IMR-90 (cell line): ENCODE results near the gene CTSV. TPM values are rescaled to one million over a fixed set of nuclear protein-coding genes. Genes with fewer than 3 reads are reported as not detected.
"Not testable (repeated sequence)": the region's sequence is repeated elsewhere in the genome, so short reads cannot be mapped to it uniquely, and the experiment has no call there.

ENCODE experiments used
- ATAC-seq: fragments of 200-7000 bp; cut with Tn5 transposase; 2 replicates; pipeline ENCODE4 v1.9.1; 2020; ENCODE audit warnings: low read depth, mild to moderate bottlenecking, moderate library complexity
- BruUV-seq: library from RNA; stranded (reverse); fragments of 400-500 nt; replicated peaks from 2 replicates; lab custom pipeline; 2021; lab: Mats Ljungman, UMichigan
- CTCF ChIA-PET: fragments of 300-600 bp; formaldehyde crosslinking; extraction: SDS; loops from one replicate; lab custom pipeline; 2021; ENCODE audit warnings: antibody characterized with exemption; lab: Yijun Ruan, JAX
- POLR2A ChIA-PET: fragments of 300-600 bp; sonication (Branson Sonifier 250); formaldehyde crosslinking; loops from one replicate; lab custom pipeline; 2022; ENCODE audit warnings: antibody characterized with exemption; ENCODE audit not compliant: unreplicated experiment; lab: Charles Lee
- DNase-seq: peaks from one replicate; pipeline ENCODE4 v3.0.0; 2013
- H2AFZ ChIP-seq: replicated peaks from 2 replicates; pipeline ENCODE3; 2013; ENCODE audit warnings: low read length, mild to moderate bottlenecking; ENCODE audit not compliant: poor library complexity
- H2AK5ac ChIP-seq: 2 replicates; pipeline ENCODE4 v1.6.1; 2013; ENCODE audit warnings: low read depth, low read length, inconsistent platforms
- H2AK9ac ChIP-seq: replicated peaks from 2 replicates; pipeline ENCODE3; 2013; ENCODE audit warnings: mild to moderate bottlenecking, low read depth, low read length, moderate library complexity; ENCODE audit not compliant: poor library complexity
- H2BK120ac ChIP-seq: 2 replicates; pipeline ENCODE4 v1.6.1; 2013; ENCODE audit warnings: low read depth, low read length, inconsistent platforms
- H2BK15ac ChIP-seq: 3 replicates; pipeline ENCODE4 v1.6.1; 2013; ENCODE audit warnings: low read depth, low read length, inconsistent platforms
- H2BK20ac ChIP-seq: 2 replicates; pipeline ENCODE4 v1.6.1; 2013; ENCODE audit warnings: low read depth, mild to moderate bottlenecking, inconsistent platforms, low read length, moderate library complexity
- H2BK5ac ChIP-seq: 2 replicates; pipeline ENCODE4 v1.6.1; 2013; ENCODE audit warnings: mild to moderate bottlenecking, low read depth, low read length, inconsistent platforms; ENCODE audit not compliant: poor library complexity, severe bottlenecking
- H3K14ac ChIP-seq: replicated peaks from 2 replicates; pipeline ENCODE4 v1.6.1; 2013; ENCODE audit warnings: low read depth, low read length, inconsistent platforms
- H3K18ac ChIP-seq: 2 replicates; pipeline ENCODE4 v1.6.1; 2013; ENCODE audit warnings: low read depth, low read length, control low read depth
- H3K23ac ChIP-seq: 2 replicates; pipeline ENCODE4 v1.6.1; 2013; ENCODE audit warnings: low read depth, low read length, inconsistent platforms
- H3K27ac ChIP-seq: 2 replicates; pipeline ENCODE4 v1.5.1; 2013; ENCODE audit warnings: mild to moderate bottlenecking, control low read depth, low read length; ENCODE audit not compliant: insufficient read depth
- H3K27me3 ChIP-seq: 2 replicates; pipeline ENCODE4 v1.6.1; 2013; ENCODE audit warnings: low read length; ENCODE audit not compliant: control insufficient read depth, insufficient read depth
- H3K36me3 ChIP-seq: 2 replicates; pipeline ENCODE4 v1.6.1; 2013; ENCODE audit warnings: low read length, mixed read lengths; ENCODE audit not compliant: control insufficient read depth, insufficient read depth
- H3K4ac ChIP-seq: 2 replicates; pipeline ENCODE4 v1.6.1; 2013; ENCODE audit warnings: low read depth, low read length, inconsistent platforms
- H3K4me1 ChIP-seq: 2 replicates; pipeline ENCODE4 v1.6.1; 2013; ENCODE audit warnings: low read length, mixed read lengths; ENCODE audit not compliant: control insufficient read depth, insufficient read depth
- H3K4me2 ChIP-seq: 2 replicates; pipeline ENCODE4 v1.6.1; 2013; ENCODE audit warnings: low read depth, mild to moderate bottlenecking, control low read depth, low read length, moderate library complexity
- H3K4me3 ChIP-seq: 2 replicates; pipeline ENCODE4 v1.5.1; 2013; ENCODE audit warnings: low read depth, mild to moderate bottlenecking, control low read depth, low read length, moderate library complexity; ENCODE audit not compliant: insufficient read depth
- H3K56ac ChIP-seq: 2 replicates; pipeline ENCODE4 v1.6.1; 2013; ENCODE audit warnings: low read length, inconsistent platforms; ENCODE audit not compliant: insufficient read depth; ENCODE audit errors: extremely low read depth
- H3K79me1 ChIP-seq, 2 experiments: 2 replicates each; pipeline ENCODE4 v1.6.1; 2013; ENCODE audit warnings: low read length in 2 of 2, inconsistent platforms in 1 of 2, low read depth in 1 of 2
- H3K9ac ChIP-seq: 2 replicates; pipeline ENCODE4 v1.6.1; 2013; ENCODE audit warnings: low read depth, low read length, control low read depth
- H3K9me1 ChIP-seq: 2 replicates; pipeline ENCODE4 v1.6.1; 2013; ENCODE audit warnings: low read length, inconsistent platforms; ENCODE audit not compliant: insufficient read depth
- H3K9me3 ChIP-seq: 2 replicates; pipeline ENCODE4 v1.6.1; 2013; ENCODE audit warnings: low read length; ENCODE audit not compliant: control insufficient read depth, insufficient read depth
- H4K20me1 ChIP-seq: 2 replicates; pipeline ENCODE4 v1.6.1; 2013; ENCODE audit warnings: low read length, inconsistent platforms; ENCODE audit not compliant: insufficient read depth
- H4K5ac ChIP-seq: 2 replicates; pipeline ENCODE4 v1.6.1; 2013; ENCODE audit warnings: mild to moderate bottlenecking, low read depth, low read length, control low read depth
- H4K8ac ChIP-seq, 2 experiments: 2 replicates each; pipeline ENCODE4 v1.6.1; 2013; ENCODE audit warnings: low read depth in 2 of 2, low read length in 2 of 2, control low read depth in 1 of 2, inconsistent platforms in 1 of 2
- H4K91ac ChIP-seq: 2 replicates; pipeline ENCODE4 v1.6.1; 2013; ENCODE audit warnings: low read depth, low read length, inconsistent platforms; ENCODE audit not compliant: insufficient read depth
- WGBS, 2 experiments: methylation state at CpG; one replicate each; pipeline versions ENCODE4 v1.1.5 to v1.1.7; 2013; ENCODE audit warnings: missing lambda C conversion rate in 2 of 2; ENCODE audit not compliant: insufficient read length in 1 of 2; ENCODE audit errors: extremely low coverage in 2 of 2; 5-methylcytosine and 5-hydroxymethylcytosine counted together
- dilution Hi-C: fragments of 300-500 bp; cut with HindIII; formaldehyde crosslinking; loops from one replicate; pipeline ENCODE4 v1.14.3; 2018; ENCODE audit warnings: low sequenced_read_pairs; ENCODE audit not compliant: unreplicated experiment
- in situ Hi-C: fragments of 300-500 bp; cut with MboI; formaldehyde crosslinking; loops from 3 replicates; pipeline ENCODE4 v1.14.3; 2019; ENCODE audit warnings: low sequenced_read_pairs, inconsistent platforms, mixed read lengths
- intact Hi-C: fragments of 100-400 bp; cut with micrococcal nuclease; formaldehyde crosslinking; loops from 2 replicates; pipeline ENCODE4 v1.10.0; 2022
- polyA plus RNA-seq, 3 experiments: library from polyadenylated mRNA; depleted of rRNA; stranded (reverse); fragments of >200 nt; gene quantifications; 2 replicates each; pipeline ENCODE4 v1.2.3, GENCODE V29; 2012; ENCODE audit warnings: low replicate concordance in 1 of 3
- total RNA-seq: library from RNA; depleted of rRNA; stranded (reverse); fragments of >200 nt; gene quantifications from 2 replicates; pipeline ENCODE4 v1.2.3, GENCODE V29; 2012

The CTSV gene
- total and polyA plus RNA-seq, 2 of the 4 experiments (the other 2 are of a cell fraction), result 0.54 to 0.75 TPM

- H2AFZ ChIP-seq, H3K23ac ChIP-seq, H4K91ac ChIP-seq, H3K4me1 ChIP-seq, H3K4me3 ChIP-seq, H4K20me1 ChIP-seq, H3K9ac ChIP-seq, H3K27me3 ChIP-seq, ATAC-seq, H3K27ac ChIP-seq, dilution Hi-C loops, H3K56ac ChIP-seq, BruUV-seq, H3K4me2 ChIP-seq, H4K8ac ChIP-seq, H3K18ac ChIP-seq, H2BK15ac ChIP-seq, H2BK5ac ChIP-seq, H2AK5ac ChIP-seq, H2BK120ac ChIP-seq, POLR2A ChIA-PET, H2AK9ac ChIP-seq, H4K5ac ChIP-seq, DNase-seq, H2BK20ac ChIP-seq, H3K79me1 ChIP-seq, H3K9me3 ChIP-seq, H3K36me3 ChIP-seq, in situ Hi-C loops, intact Hi-C loops, H3K9me1 ChIP-seq, CTCF ChIA-PET, H3K4ac ChIP-seq, H3K14ac ChIP-seq: not testable (repeated sequence)
- 53% methylated on average over 3 of the region's 13 CpGs; no CpG with 5 or more reads in 1 of the 2 experiments for WGBS, 2 experiments
Measured at GRCh38 chr9:97055891-97056290, 16.9 kb upstream of the CTSV start.
